T-helper 17 cell (primary cell): ENCODE measurements around the gene CASK. TPM values are rescaled to one million over a fixed set of nuclear protein-coding genes. Genes with fewer than 3 reads are reported as not detected.
A peak's percentile ranks its signal among the peaks of the same experiment; 100 is the strongest.
"Not testable (repeated sequence)": the region's sequence is repeated elsewhere in the genome, so short reads cannot be mapped to it uniquely, and the experiment has no call there.

Source experiments
- ATAC-seq: fragments of 150-1000 bp; cut with Tn5 transposase; 2 replicates; pipeline ENCODE4 v1.10.0; 2021; ENCODE audit warnings: mild to moderate bottlenecking, moderate library complexity
- DNase-seq, 3 donors: peaks; one replicate each; pipeline versions ENCODE4 v3.0.0 to v3.0.0-alpha.2; 2020 to 2021
- H3K9me3 ChIP-seq: one replicate; pipeline ENCODE4 v1.7.0; 2013; ENCODE audit warnings: low read length, mild to moderate bottlenecking; ENCODE audit not compliant: control insufficient read depth, poor library complexity, severe bottlenecking
- H3K27ac Mint-ChIP-seq: one replicate; pipeline ENCODE4 v1.8.0; 2022; ENCODE audit warnings: mild to moderate bottlenecking, moderate library complexity, mixed read lengths
- H3K27me3 Mint-ChIP-seq: one replicate; pipeline ENCODE4 v1.8.0; 2022; ENCODE audit warnings: mixed read lengths
- H3K36me3 Mint-ChIP-seq: one replicate; pipeline ENCODE4 v1.8.0; 2022; ENCODE audit warnings: low read depth, mixed read lengths
- H3K4me1 Mint-ChIP-seq: one replicate; pipeline ENCODE4 v1.8.0; 2022; ENCODE audit warnings: mild to moderate bottlenecking, mixed read lengths
- H3K4me3 Mint-ChIP-seq: one replicate; pipeline ENCODE4 v1.8.0; 2022; ENCODE audit warnings: mild to moderate bottlenecking, moderate library complexity, mixed read lengths
- total RNA-seq, 4 donors: library from RNA in 2 of 4; stranded (reverse) in 2 of 4; gene quantifications; one replicate each; pipeline ENCODE4 v1.2.3 and lab custom pipeline; 2022 to 2026

The CASK gene
- total RNA-seq, 2 donors from 2014 or later, result 99.9 to 107 TPM

GRCh38 chrX:41677183-41678060 is 245.9 kb downstream of the CASK start:
- Mint-ChIP-seq H3K4me1 (peaks cover 9% of the 10 kb centered on the region), H3K36me3 (peaks cover 2% of the 10 kb centered on the region), H3K27ac (no peak overlapping the region), H3K4me3 (no peak overlapping the region), H3K27me3 (no peaks in the 10 kb centered on the region)
- DNase-seq (no peak), ATAC-seq (no peak)
- no peaks in the 10 kb centered on the region for H3K9me3 ChIP-seq

- H3K4me1 Mint-ChIP-seq, H3K27me3 Mint-ChIP-seq, H3K27ac Mint-ChIP-seq, H3K9me3 ChIP-seq, ATAC-seq, DNase-seq, H3K36me3 Mint-ChIP-seq, H3K4me3 Mint-ChIP-seq: not testable (repeated sequence)
Measured at GRCh38 chrX:41676361-41676760, 247.0 kb downstream of the CASK start.

GRCh38 chrX:41672643-41673042 is 250.7 kb downstream of the CASK start:
- Mint-ChIP-seq H3K27me3 (no peaks in the 10 kb centered on the region), H3K4me3 (no peak overlapping the region), H3K36me3 (peaks cover 2% of the 10 kb centered on the region), H3K4me1 (peaks cover 13% of the 10 kb centered on the region), H3K27ac (peak overlapping the region; percentile 32)
- H3K9me3 ChIP-seq, result no peaks in the 10 kb centered on the region
- no peak for ATAC-seq
- DNase-seq, result no peak

- DNase-seq, result no peak
Measured at GRCh38 chrX:41671082-41671481, 252.3 kb downstream of the CASK start.

GRCh38 chrX:41670112-41670511 is 253.2 kb downstream of the CASK start:
- no peaks in the 10 kb centered on the region for H3K9me3 ChIP-seq
- H3K36me3 Mint-ChIP-seq, result no peaks in the 10 kb centered on the region
- DNase-seq (no peak), ATAC-seq (no peak)
- no peak overlapping the region for H3K4me3 Mint-ChIP-seq
- H3K27me3 Mint-ChIP-seq, result no peaks in the 10 kb centered on the region
- no peak overlapping the region for H3K27ac Mint-ChIP-seq
- peaks cover 9% of the 10 kb centered on the region for H3K4me1 Mint-ChIP-seq

More at GRCh38 chrX:41671082-41671481, 252.3 kb downstream of the CASK start:
- no peaks in the 10 kb centered on the region for H3K27me3 Mint-ChIP-seq
- no peaks in the 10 kb centered on the region for H3K36me3 Mint-ChIP-seq
- no peaks in the 10 kb centered on the region for H3K9me3 ChIP-seq
- H3K4me3 Mint-ChIP-seq, result no peak overlapping the region
- H3K27ac Mint-ChIP-seq, result no peak overlapping the region
- H3K4me1 Mint-ChIP-seq, result peaks cover 6% of the 10 kb centered on the region
- ATAC-seq, result no peak

GRCh38 chrX:41667631-41668030 is 255.7 kb downstream of the CASK start:
- no peak for DNase-seq
- H3K27me3 Mint-ChIP-seq, result no peaks in the 10 kb centered on the region
- ATAC-seq, result no peak
- no peaks in the 10 kb centered on the region for H3K36me3 Mint-ChIP-seq
- no peak overlapping the region for H3K4me3 Mint-ChIP-seq
- H3K4me1 Mint-ChIP-seq, result peaks cover 7% of the 10 kb centered on the region
- no peaks in the 10 kb centered on the region for H3K9me3 ChIP-seq
- H3K27ac Mint-ChIP-seq, result no peak overlapping the region

GRCh38 chrX:41666251-41666650 is 257.1 kb downstream of the CASK start:
- DNase-seq, result no peak
- ATAC-seq, result no peak
- H3K9me3 ChIP-seq, result no peaks in the 10 kb centered on the region
- Mint-ChIP-seq H3K4me3 (peak overlapping the region; percentile 36), H3K27me3 (no peaks in the 10 kb centered on the region), H3K36me3 (no peaks in the 10 kb centered on the region), H3K4me1 (peaks cover 7% of the 10 kb centered on the region), H3K27ac (no peak overlapping the region)

- Mint-ChIP-seq H3K27me3 (no peaks in the 10 kb centered on the region), H3K27ac (no peak overlapping the region), H3K36me3 (no peaks in the 10 kb centered on the region), H3K4me3 (no peak overlapping the region), H3K4me1 (peaks cover 7% of the 10 kb centered on the region)
- DNase-seq, result no peak
- ATAC-seq, result no peak
- no peaks in the 10 kb centered on the region for H3K9me3 ChIP-seq
Measured at GRCh38 chrX:41665686-41666085, 257.7 kb downstream of the CASK start.

- Mint-ChIP-seq H3K27me3 (no peaks in the 10 kb centered on the region), H3K27ac (no peak overlapping the region), H3K4me1 (peaks cover 7% of the 10 kb centered on the region), H3K4me3 (no peak overlapping the region), H3K36me3 (no peaks in the 10 kb centered on the region)
- DNase-seq (no peak), ATAC-seq (no peak)
- no peaks in the 10 kb centered on the region for H3K9me3 ChIP-seq
Measured at GRCh38 chrX:41664908-41665307, 258.4 kb downstream of the CASK start.

GRCh38 chrX:41664375-41664901 is 258.9 kb downstream of the CASK start:
- Mint-ChIP-seq H3K27me3 (no peaks in the 10 kb centered on the region), H3K4me3 (no peak overlapping the region), H3K4me1 (peaks cover 7% of the 10 kb centered on the region), H3K27ac (no peak overlapping the region), H3K36me3 (no peaks in the 10 kb centered on the region)
- DNase-seq, result no peak
- H3K9me3 ChIP-seq, result no peaks in the 10 kb centered on the region
- no peak for ATAC-seq

GRCh38 chrX:41661366-41662095 is 261.8 kb downstream of the CASK start:
- H3K36me3 Mint-ChIP-seq, result peaks cover 9% of the 10 kb centered on the region
- no peak overlapping the region for H3K27ac Mint-ChIP-seq
- DNase-seq (no peak), ATAC-seq (no peak)
- H3K4me3 Mint-ChIP-seq, result no peak overlapping the region
- peaks cover 9% of the 10 kb centered on the region for H3K4me1 Mint-ChIP-seq
- H3K9me3 ChIP-seq, result no peaks in the 10 kb centered on the region
- no peaks in the 10 kb centered on the region for H3K27me3 Mint-ChIP-seq

GRCh38 chrX:41655631-41656030 is 267.7 kb downstream of the CASK start:
- DNase-seq (no peak), ATAC-seq (no peak)
- H3K4me3 Mint-ChIP-seq, result no peak overlapping the region
- peaks cover 22% of the 10 kb centered on the region for H3K36me3 Mint-ChIP-seq
- H3K9me3 ChIP-seq, result no peaks in the 10 kb centered on the region
- H3K4me1 Mint-ChIP-seq, result peaks cover 5% of the 10 kb centered on the region
- no peak overlapping the region for H3K27ac Mint-ChIP-seq
- H3K27me3 Mint-ChIP-seq, result no peaks in the 10 kb centered on the region

GRCh38 chrX:41655101-41655500 is 268.3 kb downstream of the CASK start:
- no peak for DNase-seq
- no peaks in the 10 kb centered on the region for H3K9me3 ChIP-seq
- Mint-ChIP-seq H3K27me3 (no peaks in the 10 kb centered on the region), H3K27ac (no peak overlapping the region), H3K4me3 (no peak overlapping the region), H3K4me1 (peaks cover 5% of the 10 kb centered on the region), H3K36me3 (peaks cover 23% of the 10 kb centered on the region)
- ATAC-seq, result no peak
